RWPE1 (cell line): ENCODE results near the gene FIGLA.

Source experiments
- CTCF ChIA-PET: fragments of 350-600 bp; sonication (Branson Sonifier 250); formaldehyde crosslinking; extraction: SDS; loops from one replicate; lab custom pipeline; 2021; lab: Yijun Ruan, JAX
- POLR2A ChIA-PET: fragments of 400-600 bp; formaldehyde crosslinking; extraction: SDS; loops from one replicate; lab custom pipeline; 2020; ENCODE audit warnings: antibody characterized with exemption; ENCODE audit not compliant: low non-redundant PET; lab: Yijun Ruan, JAX
- DNase-seq: peaks from one replicate; pipeline ENCODE4 v3.0.0; 2012; ENCODE audit warnings: low spot score
- H3K27ac ChIP-seq: fragments of 450-650 bp; 2 replicates; pipeline ENCODE4 v1.5.1; 2017
- CTCF ChIP-seq: fragments of 450-650 bp; conservative IDR thresholded peaks from 2 replicates; pipeline ENCODE4 v1.5.1; 2017; ENCODE audit warnings: low read depth, mild to moderate bottlenecking

Gene FIGLA

GRCh38 chr2:70735071-70735470 lies 55.4 kb downstream of the FIGLA start:
- no peak for DNase-seq
- TF ChIP-seq CTCF: no peak
- POLR2A ChIA-PET: no interaction called here
- CTCF ChIA-PET: no interaction called here
- H3K27ac ChIP-seq: no peak overlapping the region

GRCh38 chr2:70733646-70734180 lies 56.7 kb downstream of the FIGLA start:
- ChIA-PET CTCF (no interaction called here), POLR2A (no interaction called here)
- no peak for TF ChIP-seq CTCF
- H3K27ac ChIP-seq: no peak overlapping the region
- DNase-seq: no peak

DNA sequence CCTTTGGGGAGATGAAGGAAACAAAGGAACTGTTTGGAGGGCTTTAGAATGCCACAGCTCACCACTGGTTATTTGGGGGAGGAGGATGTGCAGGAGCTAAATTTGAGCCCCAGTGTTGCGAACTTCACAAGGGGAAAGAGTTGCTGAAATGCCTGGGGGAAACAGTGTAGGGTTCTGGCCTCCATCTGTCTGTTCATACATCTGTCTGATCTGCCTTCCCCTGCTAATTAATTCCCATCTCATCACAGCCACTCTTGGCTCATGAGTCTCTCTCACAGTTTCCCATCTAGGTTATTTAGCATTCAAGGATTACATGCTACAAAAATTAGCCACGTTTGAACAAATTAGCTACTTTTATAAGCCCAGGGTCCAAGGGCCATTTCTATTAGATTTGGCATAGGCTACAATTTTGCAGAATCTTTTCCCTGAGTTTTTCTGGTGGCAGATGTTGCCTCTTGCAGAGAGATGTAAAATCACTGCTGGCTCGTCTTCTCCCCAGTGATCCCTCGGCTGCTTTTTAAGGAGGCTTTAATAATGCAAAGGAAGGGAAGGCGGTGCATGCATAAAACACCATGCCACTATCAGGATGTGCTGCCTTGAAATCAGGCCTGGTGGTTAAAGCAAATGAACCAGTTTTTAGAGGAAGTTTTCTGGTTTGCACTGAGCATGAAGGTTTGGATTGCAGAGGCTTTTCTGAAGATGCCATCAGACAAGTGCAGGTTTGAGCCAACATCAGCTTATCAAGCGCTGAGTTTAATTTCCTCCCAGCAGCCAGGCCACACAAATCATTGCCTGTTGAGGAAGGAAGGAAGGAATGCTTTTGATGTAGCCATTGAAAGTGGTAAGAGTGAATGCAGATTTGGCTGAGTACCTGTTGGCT lies 57.4 kb downstream of the FIGLA start:
- no peak for DNase-seq
- H3K27ac ChIP-seq: no peak overlapping the region
- no peak for TF ChIP-seq CTCF
- ChIA-PET POLR2A (no interaction called here), CTCF (interaction anchor here (0.5 kb wide), 1 partner anchor 44 kb away, joined by 5 read pairs; no protein-coding TSS in a partner anchor)

DNA sequence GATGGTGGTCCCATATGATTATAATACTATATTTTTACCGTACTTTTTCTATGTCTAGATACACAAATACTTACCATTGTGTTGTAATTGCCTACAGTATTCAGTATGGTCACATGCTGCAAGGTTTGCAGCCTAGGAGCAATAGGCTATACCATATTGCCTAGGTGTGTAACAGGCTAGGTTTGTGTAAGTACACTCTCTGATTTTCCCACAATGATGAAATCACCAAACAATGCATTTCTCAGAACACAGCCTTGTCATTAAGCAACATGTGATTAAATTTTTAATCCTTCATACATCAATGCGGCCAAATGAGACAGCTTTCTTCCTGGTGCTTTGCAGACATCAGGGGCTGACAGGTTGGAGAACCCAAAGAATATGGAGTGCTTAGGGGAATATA lies 59.7 kb downstream of the FIGLA start:
- no peak overlapping the region for H3K27ac ChIP-seq
- no peak for DNase-seq
- CTCF ChIA-PET: no interaction called here
- POLR2A ChIA-PET: no interaction called here
- TF ChIP-seq CTCF: no peak

DNA sequence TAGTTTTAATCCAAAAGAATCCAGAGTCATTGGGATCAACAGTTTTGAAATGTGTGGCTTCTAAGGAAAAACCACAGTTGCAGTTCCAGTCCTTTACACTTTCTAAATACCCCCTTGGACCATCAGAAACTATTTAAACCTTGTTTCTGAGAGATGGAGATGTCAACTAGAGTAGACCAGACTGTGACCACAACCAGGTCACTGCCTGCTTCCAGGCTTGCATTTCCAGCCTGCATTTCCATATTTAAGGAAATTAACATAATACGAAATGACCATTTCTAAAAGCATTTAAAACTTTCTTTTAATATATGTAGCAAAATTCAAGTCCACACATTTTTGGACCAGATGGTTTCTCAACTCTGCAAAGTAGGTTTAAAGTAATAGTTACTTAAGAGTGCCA lies 60.8 kb downstream of the FIGLA start:
- H3K27ac ChIP-seq: no peak overlapping the region
- no peak for TF ChIP-seq CTCF
- ChIA-PET POLR2A (no interaction called here), CTCF (interaction anchor here (0.8 kb wide), 1 partner anchor 34 kb away, joined by 4 read pairs; no protein-coding TSS in a partner anchor)
- DNase-seq: no peak

DNA sequence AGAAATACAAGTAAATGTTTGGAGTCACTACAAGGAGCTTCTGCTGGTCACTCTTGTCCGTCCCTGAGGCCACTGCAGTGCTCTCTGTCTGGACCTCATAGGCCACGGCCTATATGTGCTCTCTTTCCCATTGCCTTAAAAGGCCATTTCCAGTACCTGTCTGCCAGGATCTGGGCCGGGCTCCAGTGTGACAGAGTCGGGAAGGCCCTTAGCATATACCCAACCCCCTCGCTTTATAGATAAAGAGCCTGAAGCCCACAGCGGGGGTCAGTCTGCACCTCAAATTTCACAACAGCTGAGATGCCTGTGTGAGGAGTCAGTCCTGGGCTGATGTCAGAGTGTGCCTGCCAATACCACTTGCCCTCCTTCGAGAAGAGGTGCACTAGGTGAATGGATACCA lies 62.3 kb downstream of the FIGLA start:
- POLR2A ChIA-PET: no interaction called here
- CTCF ChIA-PET: interaction anchor here (0.7 kb wide), 1 partner anchor 20 kb away, joined by 5 read pairs; no protein-coding TSS in a partner anchor
- TF ChIP-seq CTCF: no peak
- no peak for DNase-seq
- no peak overlapping the region for H3K27ac ChIP-seq
